Measurements from ENCODE around the gene ITGB1. TPM values are rescaled to one million over a fixed set of nuclear protein-coding genes. Genes with fewer than 3 reads are reported as not detected.

Gene ITGB1
- total RNA-seq, 1 donor from 2014 or later, result 193 TPM

GRCh38 chr10:32887481-32887880 lies 70.5 kb downstream of the ITGB1 start:
- no peaks in the 10 kb centered on the region for H3K4me1 ChIP-seq
- H3K27me3 ChIP-seq, result no peaks in the 10 kb centered on the region
- no peak for DNase-seq (ENCODE audit: extremely low spot score in 2 of 2)
- H3K9me3 ChIP-seq, result no peaks in the 10 kb centered on the region
- H3K27ac ChIP-seq, result no peak overlapping the region
- TF ChIP-seq CTCF (IDR thresholded peaks at IDR 0.05), result no peak
- TF ChIP-seq POLR2AphosphoS5 (IDR thresholded peaks at IDR 0.05; ENCODE audit: insufficient read depth in 1 of 2, low read depth in 1 of 2), result no peak
- TF ChIP-seq POLR2A (IDR thresholded peaks at IDR 0.05), result no peak
- intact Hi-C loops (cut with DNase I), result no loop called here
- no peak overlapping the region for H3K4me3 ChIP-seq
- no peaks in the 10 kb centered on the region for H3K36me3 ChIP-seq

- no peaks in the 10 kb centered on the region for H3K36me3 ChIP-seq
- intact Hi-C loops (cut with DNase I), result no loop called here
These were observed 76.0 kb downstream of the ITGB1 start for GRCh38 chr10:32882076-32882475.

GRCh38 chr10:32878646-32879045 lies 79.4 kb downstream of the ITGB1 start:
- intact Hi-C loops (cut with DNase I), result no loop called here
- Histone ChIP-seq H3K4me3 (no peak overlapping the region), H3K27ac (no peak overlapping the region), H3K36me3 (no peaks in the 10 kb centered on the region), H3K4me1 (no peaks in the 10 kb centered on the region), H3K9me3 (no peaks in the 10 kb centered on the region), H3K27me3 (no peaks in the 10 kb centered on the region)
- TF ChIP-seq CTCF (IDR thresholded peaks at IDR 0.05) (no peak), POLR2A (IDR thresholded peaks at IDR 0.05) (no peak), POLR2AphosphoS5 (IDR thresholded peaks at IDR 0.05; ENCODE audit: insufficient read depth in 1 of 2, low read depth in 1 of 2) (no peak)
- no peak for DNase-seq (ENCODE audit: extremely low spot score in 2 of 2)

More at GRCh38 chr10:32882076-32882475, 76.0 kb downstream of the ITGB1 start:
- H3K9me3 ChIP-seq, result no peaks in the 10 kb centered on the region
- no peaks in the 10 kb centered on the region for H3K27me3 ChIP-seq
- H3K4me1 ChIP-seq, result no peaks in the 10 kb centered on the region
- no peak for DNase-seq (ENCODE audit: extremely low spot score in 2 of 2)
- no peak overlapping the region for H3K4me3 ChIP-seq
- TF ChIP-seq CTCF (IDR thresholded peaks at IDR 0.05) (no peak), POLR2A (IDR thresholded peaks at IDR 0.05) (no peak), POLR2AphosphoS5 (IDR thresholded peaks at IDR 0.05; ENCODE audit: insufficient read depth in 1 of 2, low read depth in 1 of 2) (no peak)
- no peak overlapping the region for H3K27ac ChIP-seq

- intact Hi-C loops (cut with DNase I), result no loop called here
- Histone ChIP-seq H3K27me3 (no peaks in the 10 kb centered on the region), H3K27ac (no peak overlapping the region)
These were observed 80.1 kb downstream of the ITGB1 start for GRCh38 chr10:32877915-32878314.

More at GRCh38 chr10:32877915-32878314, 80.1 kb downstream of the ITGB1 start:
- DNase-seq (ENCODE audit: extremely low spot score in 2 of 2), result no peak
- Histone ChIP-seq H3K4me3 (no peak overlapping the region), H3K36me3 (no peaks in the 10 kb centered on the region), H3K9me3 (no peaks in the 10 kb centered on the region), H3K4me1 (no peaks in the 10 kb centered on the region)
- TF ChIP-seq POLR2AphosphoS5 (IDR thresholded peaks at IDR 0.05; ENCODE audit: insufficient read depth in 1 of 2, low read depth in 1 of 2) (no peak), POLR2A (IDR thresholded peaks at IDR 0.05) (no peak), CTCF (IDR thresholded peaks at IDR 0.05) (no peak)
